ENCODE results near the gene FAAH. TPM values are rescaled to one million over a fixed set of nuclear protein-coding genes. Genes with fewer than 3 reads are reported as not detected.
A peak's percentile ranks its signal among the peaks of the same experiment; 100 is the strongest.

The FAAH gene
- total and polyA plus RNA-seq, 2 of the 13 experiments (the other 11 are each of a cell fraction or from before 2014, with no cell fraction given): 5.4 to 11.0 TPM

DNA sequence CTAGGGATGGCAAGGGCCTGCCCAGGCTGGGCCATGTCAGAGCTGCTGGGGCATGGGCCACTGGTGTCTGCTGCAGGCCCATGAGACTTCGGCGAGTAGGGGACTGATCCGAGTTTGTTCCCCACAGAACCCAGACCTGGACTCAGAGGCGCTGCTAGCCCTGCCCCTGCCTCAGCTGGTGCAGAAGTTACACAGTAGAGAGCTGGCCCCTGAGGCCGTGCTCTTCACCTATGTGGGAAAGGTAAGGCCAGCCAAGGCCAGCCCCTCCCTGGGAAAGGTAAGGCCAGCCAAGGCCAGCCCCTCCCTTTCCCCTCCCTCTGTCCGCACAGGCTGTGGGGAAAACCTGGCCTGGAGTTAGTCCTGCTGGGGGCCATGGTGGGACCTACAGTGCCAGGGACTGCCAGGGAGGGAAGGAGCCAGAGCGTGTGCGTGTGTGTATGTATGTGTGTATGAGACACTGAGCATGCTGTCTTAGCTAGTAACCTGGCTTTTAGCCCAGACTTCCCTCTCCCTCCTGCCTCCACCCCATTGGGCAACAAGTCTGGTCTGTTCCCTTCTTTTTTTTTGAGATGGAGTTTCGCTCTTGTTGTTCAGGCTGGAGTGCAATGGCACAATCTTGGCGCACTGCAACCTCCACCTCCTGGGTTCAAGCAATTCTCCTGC, 8.0 kb downstream of the FAAH start (continued):
- TF ChIP-seq, protein P1, sequence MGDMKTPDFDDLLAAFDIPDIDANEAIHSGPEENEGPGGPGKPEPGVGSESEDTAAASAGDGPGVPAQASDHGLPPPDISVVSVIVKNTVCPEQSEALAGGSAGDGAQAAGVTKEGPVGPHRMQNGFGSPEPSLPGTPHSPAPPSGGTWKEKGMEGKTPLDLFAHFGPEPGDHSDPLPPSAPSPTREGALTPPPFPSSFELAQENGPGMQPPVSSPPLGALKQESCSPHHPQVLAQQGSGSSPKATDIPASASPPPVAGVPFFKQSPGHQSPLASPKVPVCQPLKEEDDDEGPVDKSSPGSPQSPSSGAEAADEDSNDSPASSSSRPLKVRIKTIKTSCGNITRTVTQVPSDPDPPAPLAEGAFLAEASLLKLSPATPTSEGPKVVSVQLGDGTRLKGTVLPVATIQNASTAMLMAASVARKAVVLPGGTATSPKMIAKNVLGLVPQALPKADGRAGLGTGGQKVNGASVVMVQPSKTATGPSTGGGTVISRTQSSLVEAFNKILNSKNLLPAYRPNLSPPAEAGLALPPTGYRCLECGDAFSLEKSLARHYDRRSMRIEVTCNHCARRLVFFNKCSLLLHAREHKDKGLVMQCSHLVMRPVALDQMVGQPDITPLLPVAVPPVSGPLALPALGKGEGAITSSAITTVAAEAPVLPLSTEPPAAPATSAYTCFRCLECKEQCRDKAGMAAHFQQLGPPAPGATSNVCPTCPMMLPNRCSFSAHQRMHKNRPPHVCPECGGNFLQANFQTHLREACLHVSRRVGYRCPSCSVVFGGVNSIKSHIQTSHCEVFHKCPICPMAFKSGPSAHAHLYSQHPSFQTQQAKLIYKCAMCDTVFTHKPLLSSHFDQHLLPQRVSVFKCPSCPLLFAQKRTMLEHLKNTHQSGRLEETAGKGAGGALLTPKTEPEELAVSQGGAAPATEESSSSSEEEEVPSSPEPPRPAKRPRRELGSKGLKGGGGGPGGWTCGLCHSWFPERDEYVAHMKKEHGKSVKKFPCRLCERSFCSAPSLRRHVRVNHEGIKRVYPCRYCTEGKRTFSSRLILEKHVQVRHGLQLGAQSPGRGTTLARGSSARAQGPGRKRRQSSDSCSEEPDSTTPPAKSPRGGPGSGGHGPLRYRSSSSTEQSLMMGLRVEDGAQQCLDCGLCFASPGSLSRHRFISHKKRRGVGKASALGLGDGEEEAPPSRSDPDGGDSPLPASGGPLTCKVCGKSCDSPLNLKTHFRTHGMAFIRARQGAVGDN (CRISPR knock-in tag; IDR thresholded peaks at IDR 0.05): peak; percentile 76
- TF ChIP-seq, protein P2, sequence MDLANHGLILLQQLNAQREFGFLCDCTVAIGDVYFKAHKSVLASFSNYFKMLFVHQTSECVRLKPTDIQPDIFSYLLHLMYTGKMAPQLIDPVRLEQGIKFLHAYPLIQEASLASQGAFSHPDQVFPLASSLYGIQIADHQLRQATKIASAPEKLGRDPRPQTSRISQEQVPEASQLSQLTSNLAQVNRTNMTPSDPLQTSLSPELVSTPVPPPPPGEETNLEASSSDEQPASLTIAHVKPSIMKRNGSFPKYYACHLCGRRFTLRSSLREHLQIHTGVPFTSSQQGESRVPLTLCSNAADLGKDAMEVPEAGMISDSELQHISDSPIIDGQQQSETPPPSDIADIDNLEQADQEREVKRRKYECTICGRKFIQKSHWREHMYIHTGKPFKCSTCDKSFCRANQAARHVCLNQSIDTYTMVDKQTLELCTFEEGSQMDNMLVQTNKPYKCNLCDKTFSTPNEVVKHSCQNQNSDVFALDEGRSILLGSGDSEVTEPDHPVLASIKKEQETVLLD (CRISPR knock-in tag; IDR thresholded peaks at IDR 0.05; ENCODE audit: low read depth): no peak
- TF ChIP-seq ZKSCAN5 (CRISPR knock-in tag; IDR thresholded peaks at IDR 0.05) (no peak), TMF1 (CRISPR knock-in tag; IDR thresholded peaks at IDR 0.05; ENCODE audit: low read depth) (no peak), PHF8 (CRISPR knock-in tag; IDR thresholded peaks at IDR 0.05) (peak; percentile 38; the same call in 1 of the 2 replicates), HOXA3 (CRISPR knock-in tag; IDR thresholded peaks at IDR 0.05) (peak; percentile 36; the same call in 1 of the 2 replicates), IRX3 (CRISPR knock-in tag; IDR thresholded peaks at IDR 0.05; ENCODE audit: borderline replicate concordance, low read depth) (no peak), NFKB2 (CRISPR knock-in tag; IDR thresholded peaks at IDR 0.05; ENCODE audit: borderline replicate concordance) (peak; percentile 19; the same call in 1 of the 2 replicates), ZNF224 (CRISPR knock-in tag; IDR thresholded peaks at IDR 0.05) (0 out of 2 replicates have a peak, but pooled peaks have one; percentile 33), ZEB1 (IDR thresholded peaks at IDR 0.05; ENCODE audit: insufficient replicate concordance, low read depth) (peak; percentile 98), ATF7-NPFF (CRISPR knock-in tag; IDR thresholded peaks at IDR 0.05; ENCODE audit: low read depth) (no peak), PITX1 (CRISPR knock-in tag; IDR thresholded peaks at IDR 0.05) (peak; percentile 24; the same call in 1 of the 2 replicates), ZNF331 (CRISPR knock-in tag; IDR thresholded peaks at IDR 0.05) (peak; percentile 66), SAP130 (CRISPR knock-in tag; IDR thresholded peaks at IDR 0.05; ENCODE audit: low read depth) (peak; percentile 70)
- TF ChIP-seq, protein P3, sequence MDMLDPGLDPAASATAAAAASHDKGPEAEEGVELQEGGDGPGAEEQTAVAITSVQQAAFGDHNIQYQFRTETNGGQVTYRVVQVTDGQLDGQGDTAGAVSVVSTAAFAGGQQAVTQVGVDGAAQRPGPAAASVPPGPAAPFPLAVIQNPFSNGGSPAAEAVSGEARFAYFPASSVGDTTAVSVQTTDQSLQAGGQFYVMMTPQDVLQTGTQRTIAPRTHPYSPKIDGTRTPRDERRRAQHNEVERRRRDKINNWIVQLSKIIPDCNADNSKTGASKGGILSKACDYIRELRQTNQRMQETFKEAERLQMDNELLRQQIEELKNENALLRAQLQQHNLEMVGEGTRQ (IDR thresholded peaks at IDR 0.05; ENCODE audit: low read depth, low read length): no peak
- TF ChIP-seq, protein P3 (CRISPR knock-in tag; IDR thresholded peaks at IDR 0.05; ENCODE audit: borderline replicate concordance): peak; percentile 22; the same call in 1 of the 2 replicates
- TF ChIP-seq, protein P4, sequence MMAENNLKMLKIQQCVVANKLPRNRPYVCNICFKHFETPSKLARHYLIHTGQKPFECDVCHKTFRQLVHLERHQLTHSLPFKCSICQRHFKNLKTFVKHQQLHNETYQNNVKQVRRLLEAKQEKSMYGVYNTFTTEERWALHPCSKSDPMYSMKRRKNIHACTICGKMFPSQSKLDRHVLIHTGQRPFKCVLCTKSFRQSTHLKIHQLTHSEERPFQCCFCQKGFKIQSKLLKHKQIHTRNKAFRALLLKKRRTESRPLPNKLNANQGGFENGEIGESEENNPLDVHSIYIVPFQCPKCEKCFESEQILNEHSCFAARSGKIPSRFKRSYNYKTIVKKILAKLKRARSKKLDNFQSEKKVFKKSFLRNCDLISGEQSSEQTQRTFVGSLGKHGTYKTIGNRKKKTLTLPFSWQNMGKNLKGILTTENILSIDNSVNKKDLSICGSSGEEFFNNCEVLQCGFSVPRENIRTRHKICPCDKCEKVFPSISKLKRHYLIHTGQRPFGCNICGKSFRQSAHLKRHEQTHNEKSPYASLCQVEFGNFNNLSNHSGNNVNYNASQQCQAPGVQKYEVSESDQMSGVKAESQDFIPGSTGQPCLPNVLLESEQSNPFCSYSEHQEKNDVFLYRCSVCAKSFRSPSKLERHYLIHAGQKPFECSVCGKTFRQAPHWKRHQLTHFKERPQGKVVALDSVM (CRISPR knock-in tag; IDR thresholded peaks at IDR 0.05): 0 out of 2 replicates have a peak, but pooled peaks have one; percentile 19
- TF ChIP-seq, protein P5, sequence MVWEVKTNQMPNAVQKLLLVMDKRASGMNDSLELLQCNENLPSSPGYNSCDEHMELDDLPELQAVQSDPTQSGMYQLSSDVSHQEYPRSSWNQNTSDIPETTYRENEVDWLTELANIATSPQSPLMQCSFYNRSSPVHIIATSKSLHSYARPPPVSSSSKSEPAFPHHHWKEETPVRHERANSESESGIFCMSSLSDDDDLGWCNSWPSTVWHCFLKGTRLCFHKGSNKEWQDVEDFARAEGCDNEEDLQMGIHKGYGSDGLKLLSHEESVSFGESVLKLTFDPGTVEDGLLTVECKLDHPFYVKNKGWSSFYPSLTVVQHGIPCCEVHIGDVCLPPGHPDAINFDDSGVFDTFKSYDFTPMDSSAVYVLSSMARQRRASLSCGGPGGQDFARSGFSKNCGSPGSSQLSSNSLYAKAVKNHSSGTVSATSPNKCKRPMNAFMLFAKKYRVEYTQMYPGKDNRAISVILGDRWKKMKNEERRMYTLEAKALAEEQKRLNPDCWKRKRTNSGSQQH (CRISPR knock-in tag; IDR thresholded peaks at IDR 0.05; ENCODE audit: low read depth): no peak
